AG20443 (cell line): Measurements from ENCODE around the gene UGT1A10.
"Not testable (repeated sequence)": the region's sequence is repeated elsewhere in the genome, so short reads cannot be mapped to it uniquely, and the experiment has no call there.

Experiments used
- DNase-seq: peaks from one replicate; pipeline ENCODE4 v3.0.0; 2012; ENCODE audit warnings: low spot score, mixed read lengths

The UGT1A10 gene

GRCh38 chr2:233655943-233656342, 19.7 kb downstream of the UGT1A10 start:
- not testable (repeated sequence) for DNase-seq

GRCh38 chr2:233656443-233656842, 20.2 kb downstream of the UGT1A10 start:
- no peak for DNase-seq

GRCh38 chr2:233658610-233659009, 22.4 kb downstream of the UGT1A10 start:
- no peak for DNase-seq

GRCh38 chr2:233663911-233664310, 27.7 kb downstream of the UGT1A10 start:
- DNase-seq, result no peak

GRCh38 chr2:233668605-233669260, 32.5 kb downstream of the UGT1A10 start:
- DNase-seq, result no peak

- DNase-seq, result no peak
Observed at GRCh38 chr2:233671290-233672161, 35.3 kb downstream of the UGT1A10 start, which contains the start of gene UGT1A9. Gene UGT1A9 (plus strand): TSS chr2:233671898. CDS start chr2:233671935, 37 bp downstream.

- no peak for DNase-seq
Observed at GRCh38 chr2:233672886-233673285, 36.6 kb downstream of the UGT1A10 start.

GRCh38 chr2:233673896-233674295, 37.6 kb downstream of the UGT1A10 start:
- DNase-seq, result no peak

GRCh38 chr2:233674314-233674713, 38.1 kb downstream of the UGT1A10 start:
- DNase-seq, result no peak

GRCh38 chr2:233674995-233675394, 38.7 kb downstream of the UGT1A10 start:
- DNase-seq, result no peak

GRCh38 chr2:233676046-233676445, 39.8 kb downstream of the UGT1A10 start:
- DNase-seq, result no peak

- no peak for DNase-seq
Observed at GRCh38 chr2:233679196-233679595, 42.9 kb downstream of the UGT1A10 start.

GRCh38 chr2:233680361-233681045, 44.3 kb downstream of the UGT1A10 start:
- DNase-seq, result no peak

GRCh38 chr2:233681521-233682099, 45.4 kb downstream of the UGT1A10 start, which contains the start of gene UGT1A7:
Gene UGT1A7 (plus strand): TSS chr2:233681901. CDS start chr2:233681938, 37 bp downstream.
- DNase-seq, result no peak

- no peak for DNase-seq
Observed at GRCh38 chr2:233684640-233685039, 48.4 kb downstream of the UGT1A10 start.

- DNase-seq, result no peak
Observed at GRCh38 chr2:233686928-233687327, 50.7 kb downstream of the UGT1A10 start.

- DNase-seq, result no peak
Observed at GRCh38 chr2:233688341-233688740, 52.1 kb downstream of the UGT1A10 start.

- no peak for DNase-seq
Observed at GRCh38 chr2:233689031-233689430, 52.8 kb downstream of the UGT1A10 start.

GRCh38 chr2:233689501-233689900, 53.3 kb downstream of the UGT1A10 start:
- DNase-seq, result no peak

- no peak for DNase-seq
Observed at GRCh38 chr2:233690444-233690843, 54.2 kb downstream of the UGT1A10 start.

GRCh38 chr2:233691443-233692433, 55.5 kb downstream of the UGT1A10 start:
- DNase-seq, result no peak
